ENCODE results near the gene SLC6A13. TPM values are rescaled to one million over a fixed set of nuclear protein-coding genes. Genes with fewer than 3 reads are reported as not detected.

SLC6A13 gene
- total and polyA plus RNA-seq, 10 of the 15 experiments (the other 5 are each of a cell fraction or from before 2014, with no cell fraction given), result 0.18 to 1.2 (median 0.20) TPM; not detected in 3

- ChIA-PET CTCF (interaction anchor here (0.6 kb wide), 1 partner anchor 25 kb away, joined by 4 read pairs; no protein-coding TSS in a partner anchor), RAD21 (ENCODE audit: unreplicated experiment) (no interaction called here), POLR2A (no interaction called here), SMC1A (ENCODE audit: uncharacterized antibody, unreplicated experiment) (no interaction called here)
- Histone ChIP-seq H3K9me3 (replicated peaks; ENCODE audit: control insufficient read depth, insufficient read depth, low read length) (no peaks in the 10 kb centered on the region), H3K27me3 (replicated peaks in 1 of 2; ENCODE audit: control insufficient read depth in 2 of 2, insufficient read depth in 2 of 2, low read length in 1 of 2) (peaks cover 0 to 2% of the 10 kb centered on the region in 2 experiments; a peak in 2 of 4 replicates), H3K4me2 (ENCODE audit: control insufficient read depth, insufficient read depth) (no peak overlapping the region), H4K20me1 (ENCODE audit: control insufficient read depth, insufficient read depth) (no peaks in the 10 kb centered on the region), H3K36me3 (ENCODE audit: control insufficient read depth in 2 of 2, insufficient read depth in 2 of 2, low read length in 1 of 2) (no peaks in the 10 kb centered on the region), H3K27ac (ENCODE audit: control insufficient read depth, insufficient read depth) (no peak overlapping the region), H3K4me3 (no peak overlapping the region), H2AFZ (ENCODE audit: control insufficient read depth, low read depth, low read length) (no peak overlapping the region), H3K9ac (ENCODE audit: control insufficient read depth, insufficient read depth, low read length) (no peak overlapping the region), H3K79me2 (ENCODE audit: control insufficient read depth, insufficient read depth, low read length) (no peaks in the 10 kb centered on the region), H3K4me1 (ENCODE audit: control insufficient read depth, insufficient read depth, low read length) (no peaks in the 10 kb centered on the region)
- intact Hi-C loops (cut with micrococcal nuclease; ENCODE audit: unreplicated experiment), result no loop called here
- ATAC-seq (no peak), DNase-seq (ENCODE audit: low read depth, low spot score) (no peak), FAIRE-seq (no peak)
- in situ Hi-C loops (cut with MboI), result no loop called here
- TF ChIP-seq BCL3 (IDR thresholded peaks at IDR 0.05; ENCODE audit: borderline replicate concordance, insufficient read depth, low read depth, low read length, poor library complexity, severe bottlenecking) (no peak), RCOR1 (conservative IDR thresholded peaks at IDR 0.05; ENCODE audit: low read depth, low read length) (no peak), RUNX3 (IDR thresholded peaks at IDR 0.05; ENCODE audit: low read length) (no peak), EP300 (IDR thresholded peaks at IDR 0.05; ENCODE audit: borderline replicate concordance in 1 of 2, control insufficient read depth in 1 of 2, low read depth in 2 of 2, low read length in 2 of 2) (no peak), NRF1 (conservative IDR thresholded peaks at IDR 0.05; ENCODE audit: low read depth, low read length) (no peak), RB1 (IDR thresholded peaks at IDR 0.05; ENCODE audit: borderline replicate concordance) (no peak), ZSCAN29 (IDR thresholded peaks at IDR 0.05) (no peak), NFYB (IDR thresholded peaks at IDR 0.05; ENCODE audit: insufficient read depth, low read depth, low read length) (no peak), PBX3 (IDR thresholded peaks at IDR 0.05; ENCODE audit: insufficient replicate concordance, low read depth, low read length) (no peak), GABPA (IDR thresholded peaks at IDR 0.05; ENCODE audit: low read depth) (no peak), EZH2 (IDR thresholded peaks at IDR 0.05; ENCODE audit: borderline replicate concordance, control insufficient read depth, low read depth, low read length) (no peak), TCF12 (IDR thresholded peaks at IDR 0.05; ENCODE audit: low read depth, low read length) (no peak), KLF5 (IDR thresholded peaks at IDR 0.05; ENCODE audit: partially characterized antibody) (no peak), IRF3 (IDR thresholded peaks at IDR 0.05) (no peak)
- BruUV-seq (replicated peaks), result no TSS peak
- 32% methylated on average over 5 of the region's 5 CpGs for WGBS (ENCODE audit: insufficient coverage, insufficient replicate concordance, low lambda C conversion rate, missing lambda C conversion rate)
Measured at GRCh38 chr12:195156-195555, 67.5 kb downstream of the SLC6A13 start.
